ENCODE data around the gene TMEM140.
"Not testable (repeated sequence)": the region's sequence is repeated elsewhere in the genome, so short reads cannot be mapped to it uniquely, and the experiment has no call there.

Gene TMEM140

GRCh38 chr7:135147899-135148721 is at the start of gene TMEM140:
TMEM140 (plus strand) TSS chr7:135148072; CDS start chr7:135164442, 16,370 bp downstream.
- in situ Hi-C loops (cut with MboI; ENCODE audit: low sequenced_read_pairs) = no loop called here

GRCh38 chr7:135098391-135098790 is 49.5 kb upstream of the TMEM140 start:
- in situ Hi-C loops (cut with MboI; ENCODE audit: low sequenced_read_pairs) = no loop called here

GRCh38 chr7:135100856-135101255 is 47.0 kb upstream of the TMEM140 start:
- in situ Hi-C loops (cut with MboI; ENCODE audit: low sequenced_read_pairs) = no loop called here

- in situ Hi-C loops (cut with MboI; ENCODE audit: low sequenced_read_pairs) = no loop called here
Observed at GRCh38 chr7:135102372-135102771, 45.5 kb upstream of the TMEM140 start.

GRCh38 chr7:135109562-135109961 is 38.3 kb upstream of the TMEM140 start:
- in situ Hi-C loops (cut with MboI; ENCODE audit: low sequenced_read_pairs) = no loop called here

GRCh38 chr7:135109976-135110375 is 37.9 kb upstream of the TMEM140 start:
- in situ Hi-C loops (cut with MboI; ENCODE audit: low sequenced_read_pairs) = no loop called here

- in situ Hi-C loops (cut with MboI; ENCODE audit: low sequenced_read_pairs) = no loop called here
Observed at GRCh38 chr7:135111379-135111778, 36.5 kb upstream of the TMEM140 start.

- in situ Hi-C loops (cut with MboI; ENCODE audit: low sequenced_read_pairs) = no loop called here
Observed at GRCh38 chr7:135114622-135115021, 33.2 kb upstream of the TMEM140 start.

GRCh38 chr7:135117096-135117495 is 30.8 kb upstream of the TMEM140 start:
- in situ Hi-C loops (cut with MboI; ENCODE audit: low sequenced_read_pairs) = no loop called here

GRCh38 chr7:135121868-135122267 is 26.0 kb upstream of the TMEM140 start:
- in situ Hi-C loops (cut with MboI; ENCODE audit: low sequenced_read_pairs) = no loop called here

GRCh38 chr7:135124631-135125030 is 23.2 kb upstream of the TMEM140 start:
- in situ Hi-C loops (cut with MboI; ENCODE audit: low sequenced_read_pairs) = not testable (repeated sequence)

- in situ Hi-C loops (cut with MboI; ENCODE audit: low sequenced_read_pairs) = no loop called here
Observed at GRCh38 chr7:135128931-135129330, 18.9 kb upstream of the TMEM140 start.

- in situ Hi-C loops (cut with MboI; ENCODE audit: low sequenced_read_pairs) = no loop called here
Observed at GRCh38 chr7:135129579-135129978, 18.3 kb upstream of the TMEM140 start.

GRCh38 chr7:135143885-135144668 is 3.8 kb upstream of the TMEM140 start:
- in situ Hi-C loops (cut with MboI; ENCODE audit: low sequenced_read_pairs) = no loop called here

- in situ Hi-C loops (cut with MboI; ENCODE audit: low sequenced_read_pairs) = no loop called here
Observed at GRCh38 chr7:135147341-135147898, 452 bp upstream of the TMEM140 start.

- in situ Hi-C loops (cut with MboI; ENCODE audit: low sequenced_read_pairs) = no loop called here
Observed at GRCh38 chr7:135150072-135150782, 2.4 kb downstream of the TMEM140 start.

- in situ Hi-C loops (cut with MboI; ENCODE audit: low sequenced_read_pairs) = no loop called here
Observed at GRCh38 chr7:135151132-135151531, 3.3 kb downstream of the TMEM140 start.

- in situ Hi-C loops (cut with MboI; ENCODE audit: low sequenced_read_pairs) = no loop called here
Observed at GRCh38 chr7:135151533-135151932, 3.7 kb downstream of the TMEM140 start.

- in situ Hi-C loops (cut with MboI; ENCODE audit: low sequenced_read_pairs) = no loop called here
Observed at GRCh38 chr7:135152442-135152841, 4.6 kb downstream of the TMEM140 start.

- in situ Hi-C loops (cut with MboI; ENCODE audit: low sequenced_read_pairs) = no loop called here
Observed at GRCh38 chr7:135154734-135155133, 6.9 kb downstream of the TMEM140 start.

- in situ Hi-C loops (cut with MboI; ENCODE audit: low sequenced_read_pairs) = no loop called here
Observed at GRCh38 chr7:135156290-135156689, 8.4 kb downstream of the TMEM140 start.
